ENCODE data around the gene EFCAB6.

GRCh38 chr22:43854121-43854785, 42.1 kb upstream of the EFCAB6 start:
- TF ChIP-seq TCF4 (CRISPR knock-in tag; IDR thresholded peaks at IDR 0.05; ENCODE audit: borderline replicate concordance) = no peak
- no peak for TF ChIP-seq ZNF8 (CRISPR knock-in tag; IDR thresholded peaks at IDR 0.05)
- TF ChIP-seq GLIS3 (CRISPR knock-in tag; IDR thresholded peaks at IDR 0.05) = no peak
- TF ChIP-seq SNAI2 (CRISPR knock-in tag; IDR thresholded peaks at IDR 0.05) = no peak
- no peak for TF ChIP-seq ARNTL (CRISPR knock-in tag; IDR thresholded peaks at IDR 0.05; ENCODE audit: borderline replicate concordance, low read depth)
- TF ChIP-seq ZNF70 (CRISPR knock-in tag; IDR thresholded peaks at IDR 0.05) = no peak
- no peak for TF ChIP-seq CSRNP3 (CRISPR knock-in tag; IDR thresholded peaks at IDR 0.05)
- no peak for TF ChIP-seq ZFP3 (CRISPR knock-in tag; IDR thresholded peaks at IDR 0.05)
- no peak for TF ChIP-seq PATZ1 (CRISPR knock-in tag; IDR thresholded peaks at IDR 0.05; ENCODE audit: borderline replicate concordance)
- no peak for TF ChIP-seq ZC3H10 (CRISPR knock-in tag; IDR thresholded peaks at IDR 0.05)
- no peak for TF ChIP-seq ISL1 (CRISPR knock-in tag; IDR thresholded peaks at IDR 0.05)
- no peak for TF ChIP-seq ZFP30 (CRISPR knock-in tag; IDR thresholded peaks at IDR 0.05)

Measured in SK-N-SH treated with all-trans-retinoic acid at 6 μM for 48 hours (cell line).